Liver (tissue), 9 donors: ENCODE results near the gene KCNQ4. TPM values are rescaled to one million over a fixed set of nuclear protein-coding genes. Genes with fewer than 3 reads are reported as not detected.

Experiments used
- DNase-seq: peaks from one replicate; pipeline ENCODE4 v3.0.0-alpha.2; 2017; ENCODE audit warnings: low spot score
- H3K27ac ChIP-seq, 2 donors: one replicate each; pipeline ENCODE4 v1.7.0; 2013; ENCODE audit warnings: inconsistent platforms in 2 of 2, low read length in 2 of 2, control low read depth in 1 of 2, low read depth in 1 of 2, mild to moderate bottlenecking in 1 of 2
- H3K27me3 ChIP-seq, 4 donors: one replicate each; pipeline versions ENCODE4 v1.6.1 to v1.7.0; 2013; ENCODE audit warnings: low read length in 3 of 4, inconsistent platforms in 1 of 4, mild to moderate bottlenecking in 1 of 4, moderate library complexity in 1 of 4; ENCODE audit not compliant: control insufficient read depth in 4 of 4, insufficient read depth in 4 of 4
- H3K36me3 ChIP-seq, 4 donors: one replicate each; pipeline versions ENCODE4 v1.6.1 to v1.7.0; 2013; ENCODE audit warnings: low read length in 3 of 4, mild to moderate bottlenecking in 3 of 4, low read depth in 1 of 4, moderate library complexity in 1 of 4; ENCODE audit not compliant: control insufficient read depth in 4 of 4, insufficient read depth in 3 of 4
- H3K4me1 ChIP-seq, 4 donors: one replicate each; pipeline versions ENCODE4 v1.6.1 to v1.7.0; 2013; ENCODE audit warnings: low read length in 3 of 4, mild to moderate bottlenecking in 3 of 4, moderate library complexity in 1 of 4; ENCODE audit not compliant: control insufficient read depth in 4 of 4, insufficient read depth in 4 of 4
- H3K4me3 ChIP-seq, 3 donors: one replicate each; pipeline versions ENCODE4 v1.6.1 to v1.7.0; 2013; ENCODE audit warnings: low read length in 3 of 3, control low read depth in 1 of 3, low read depth in 1 of 3, mild to moderate bottlenecking in 1 of 3
- H3K9ac ChIP-seq, 2 donors: one replicate each; pipeline ENCODE4 v1.7.0; 2013; ENCODE audit warnings: low read length in 2 of 2, mild to moderate bottlenecking in 2 of 2, moderate library complexity in 2 of 2, control low read depth in 1 of 2, low read depth in 1 of 2
- H3K9me3 ChIP-seq, 4 donors: one replicate each; pipeline versions ENCODE4 v1.6.1 to v1.7.0; 2013; ENCODE audit warnings: low read length in 3 of 4; ENCODE audit not compliant: control insufficient read depth in 4 of 4
- FOXA1 ChIP-seq: IDR thresholded peaks from 2 replicates; pipeline ENCODE4 v1.6.1; 2016; ENCODE audit warnings: antibody characterized with exemption
- HNF4A ChIP-seq, 2 donors: conservative IDR thresholded peaks; 2 replicates each; pipeline ENCODE4 v1.6.1; 2016; ENCODE audit warnings: antibody characterized with exemption in 2 of 2, mild to moderate bottlenecking in 2 of 2
- HNF4G ChIP-seq: IDR thresholded peaks from 2 replicates; pipeline ENCODE4 v1.6.1; 2016; ENCODE audit warnings: antibody characterized with exemption
- NR2F2 ChIP-seq: IDR thresholded peaks from 2 replicates; pipeline ENCODE4 v1.6.1; 2016; ENCODE audit warnings: antibody characterized with exemption
- RAD21 ChIP-seq, 2 donors: IDR thresholded peaks; 2 replicates each; pipeline ENCODE4 v1.6.1; 2016; ENCODE audit warnings: antibody characterized with exemption in 2 of 2, mild to moderate bottlenecking in 2 of 2
- YY1 ChIP-seq: IDR thresholded peaks from 2 replicates; pipeline ENCODE4 v1.6.1; 2016; ENCODE audit warnings: antibody characterized with exemption, mild to moderate bottlenecking
- WGBS: extraction: QIAGEN DNeasy Blood & Tissue Kit; methylation state at CpG from one replicate; pipeline ENCODE4 v1.1.7; 2013; 5-methylcytosine and 5-hydroxymethylcytosine counted together
- polyA plus RNA-seq, 2 donors: library from polyadenylated mRNA; stranded (reverse) in 1 of 2; unstranded in 1 of 2; fragments of 200-250 nt in 1 of 2; fragments of >200 nt in 1 of 2; fragmentation: Nextera tagmentation in 1 of 2; extraction: Ambion mirVana in 1 of 2; gene quantifications; one replicate each; pipeline versions ENCODE4 v1.2.1 to v1.2.3, GENCODE V29; 2013 to 2015
- total RNA-seq, 2 donors: library from RNA; depleted of rRNA; stranded (reverse); fragments of >200 nt; gene quantifications; one replicate each; pipeline ENCODE4 v1.2.3, GENCODE V29; 2014
- TF ChIP-seq, protein P1 (sequence below): fragments of 150-350 bp; IDR thresholded peaks from 2 replicates; pipeline ENCODE4 v1.5.1; 2017; ENCODE audit warnings: improper control_type of control experiment, low read depth, low read length; ENCODE audit not compliant: missing input control
- TF ChIP-seq, protein P2 (sequence below): IDR thresholded peaks from 2 replicates; pipeline ENCODE4 v1.6.1; 2016; ENCODE audit warnings: antibody characterized with exemption
- TF ChIP-seq, protein P3 (sequence below): IDR thresholded peaks from 2 replicates; pipeline ENCODE4 v1.6.1; 2016; ENCODE audit warnings: antibody characterized with exemption
- donor health status: healthy.
- donor health status: healthy.
- donor health status: healthy.
- donor health status: healthy.
- donor health status: healthy.

Gene KCNQ4
- total and polyA plus RNA-seq, 4 donors, result 0.10 to 2.1 (median 0.27) TPM

DNA sequence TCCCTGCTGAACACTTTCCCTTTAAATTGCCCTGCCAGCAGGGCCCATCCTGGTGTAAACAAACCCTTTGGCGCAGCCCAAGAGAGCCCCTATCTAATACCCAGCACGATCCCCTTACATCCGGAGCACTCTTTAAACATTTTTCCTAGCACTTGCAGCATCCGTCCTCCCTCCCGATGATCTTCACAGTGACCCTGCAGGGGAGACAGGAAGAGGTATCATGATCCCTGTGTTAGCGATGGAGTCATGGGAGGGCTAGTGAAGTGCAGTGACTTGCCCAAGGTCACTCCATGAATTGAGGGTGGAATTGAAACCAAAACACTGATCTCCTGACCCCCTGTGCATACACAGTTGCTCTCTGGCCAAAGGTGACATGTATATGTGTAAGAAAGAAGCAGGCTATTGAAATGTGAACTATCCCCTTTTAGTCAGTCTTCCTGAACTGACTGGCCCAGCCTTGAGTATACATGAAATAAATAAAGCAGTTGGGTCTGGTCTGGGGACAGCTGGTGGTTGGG lies 9.8 kb upstream of the KCNQ4 start:
- Histone ChIP-seq H3K27me3 (no peaks in the 10 kb centered on the region), H3K4me1 (peaks cover 0 to 10% (median 4%) of the 10 kb centered on the region in 4 donors), H3K4me3 (no peak overlapping the region), H3K9ac (no peak overlapping the region), H3K36me3 (peaks cover 6 to 28% (median 23%) of the 10 kb centered on the region in 4 donors), H3K27ac (no peak overlapping the region), H3K9me3 (no peaks in the 10 kb centered on the region)
- WGBS, result 29% methylated on average over 6 of the region's 6 CpGs
- no peak for DNase-seq
- peak; percentile 5 for TF ChIP-seq YY1
- TF ChIP-seq, protein P1, sequence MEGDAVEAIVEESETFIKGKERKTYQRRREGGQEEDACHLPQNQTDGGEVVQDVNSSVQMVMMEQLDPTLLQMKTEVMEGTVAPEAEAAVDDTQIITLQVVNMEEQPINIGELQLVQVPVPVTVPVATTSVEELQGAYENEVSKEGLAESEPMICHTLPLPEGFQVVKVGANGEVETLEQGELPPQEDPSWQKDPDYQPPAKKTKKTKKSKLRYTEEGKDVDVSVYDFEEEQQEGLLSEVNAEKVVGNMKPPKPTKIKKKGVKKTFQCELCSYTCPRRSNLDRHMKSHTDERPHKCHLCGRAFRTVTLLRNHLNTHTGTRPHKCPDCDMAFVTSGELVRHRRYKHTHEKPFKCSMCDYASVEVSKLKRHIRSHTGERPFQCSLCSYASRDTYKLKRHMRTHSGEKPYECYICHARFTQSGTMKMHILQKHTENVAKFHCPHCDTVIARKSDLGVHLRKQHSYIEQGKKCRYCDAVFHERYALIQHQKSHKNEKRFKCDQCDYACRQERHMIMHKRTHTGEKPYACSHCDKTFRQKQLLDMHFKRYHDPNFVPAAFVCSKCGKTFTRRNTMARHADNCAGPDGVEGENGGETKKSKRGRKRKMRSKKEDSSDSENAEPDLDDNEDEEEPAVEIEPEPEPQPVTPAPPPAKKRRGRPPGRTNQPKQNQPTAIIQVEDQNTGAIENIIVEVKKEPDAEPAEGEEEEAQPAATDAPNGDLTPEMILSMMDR, result no peak
- peak; percentile 38 for TF ChIP-seq NR2F2
- TF ChIP-seq HNF4A (conservative IDR thresholded peaks at IDR 0.05), result peak; percentile 54 to 84
- TF ChIP-seq HNF4G, result peak; percentile 5

DNA sequence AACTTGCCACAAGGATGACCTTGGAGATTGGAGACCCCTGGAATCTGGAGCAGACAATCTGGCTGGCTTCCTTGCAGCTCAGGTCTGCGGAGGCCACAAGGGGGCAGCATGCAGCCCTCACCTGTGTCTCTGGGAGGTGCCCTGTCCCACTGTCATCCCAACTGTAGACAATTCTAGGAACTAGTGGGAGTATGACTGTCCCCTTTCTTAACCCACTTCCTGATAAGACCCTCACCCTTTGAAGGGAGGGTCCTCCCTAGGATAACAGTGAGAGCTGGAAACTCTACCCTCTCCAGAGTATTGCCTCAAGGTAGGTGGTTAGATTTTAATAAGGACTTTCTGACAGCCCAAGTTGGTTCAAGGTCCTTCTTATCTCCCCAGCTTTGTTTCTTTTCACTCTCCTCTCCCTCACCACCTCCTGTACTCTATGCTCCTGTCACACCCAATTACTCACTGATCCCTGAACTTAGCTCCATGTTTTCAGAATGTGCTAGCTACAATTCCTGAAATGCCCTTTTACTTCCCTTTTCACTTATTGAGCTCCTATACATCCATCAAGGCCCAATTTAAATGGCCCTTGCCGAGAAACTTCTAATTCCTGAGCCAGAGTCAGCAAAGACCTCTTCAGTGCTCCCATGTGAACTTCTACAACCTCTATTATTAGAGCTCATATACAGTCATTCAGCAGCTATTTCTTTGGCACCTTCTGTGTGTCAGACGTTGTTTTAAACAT lies 9.2 kb upstream of the KCNQ4 start:
- H3K36me3 ChIP-seq, result peaks cover 4 to 22% (median 17%) of the 10 kb centered on the region in 4 donors

More for the DNA sequence above, 9.2 kb upstream of the KCNQ4 start:
- H3K4me1 ChIP-seq, result peaks cover 0 to 10% (median 4%) of the 10 kb centered on the region in 4 donors
- H3K27ac ChIP-seq, result no peak overlapping the region
- WGBS, result 36% methylated on average over 3 of the region's 3 CpGs
- no peaks in the 10 kb centered on the region for H3K9me3 ChIP-seq
- TF ChIP-seq RAD21 (IDR thresholded peaks at IDR 0.05) (peak; percentile 69 to 84), HNF4A (conservative IDR thresholded peaks at IDR 0.05) (peak in 1 of 2 donors; percentile 23), FOXA1 (no peak), YY1 (no peak)
- TF ChIP-seq, protein P1, result peak; percentile 71
- TF ChIP-seq, protein P2, sequence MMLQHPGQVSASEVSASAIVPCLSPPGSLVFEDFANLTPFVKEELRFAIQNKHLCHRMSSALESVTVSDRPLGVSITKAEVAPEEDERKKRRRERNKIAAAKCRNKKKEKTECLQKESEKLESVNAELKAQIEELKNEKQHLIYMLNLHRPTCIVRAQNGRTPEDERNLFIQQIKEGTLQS, result no peak
- TF ChIP-seq, protein P3, sequence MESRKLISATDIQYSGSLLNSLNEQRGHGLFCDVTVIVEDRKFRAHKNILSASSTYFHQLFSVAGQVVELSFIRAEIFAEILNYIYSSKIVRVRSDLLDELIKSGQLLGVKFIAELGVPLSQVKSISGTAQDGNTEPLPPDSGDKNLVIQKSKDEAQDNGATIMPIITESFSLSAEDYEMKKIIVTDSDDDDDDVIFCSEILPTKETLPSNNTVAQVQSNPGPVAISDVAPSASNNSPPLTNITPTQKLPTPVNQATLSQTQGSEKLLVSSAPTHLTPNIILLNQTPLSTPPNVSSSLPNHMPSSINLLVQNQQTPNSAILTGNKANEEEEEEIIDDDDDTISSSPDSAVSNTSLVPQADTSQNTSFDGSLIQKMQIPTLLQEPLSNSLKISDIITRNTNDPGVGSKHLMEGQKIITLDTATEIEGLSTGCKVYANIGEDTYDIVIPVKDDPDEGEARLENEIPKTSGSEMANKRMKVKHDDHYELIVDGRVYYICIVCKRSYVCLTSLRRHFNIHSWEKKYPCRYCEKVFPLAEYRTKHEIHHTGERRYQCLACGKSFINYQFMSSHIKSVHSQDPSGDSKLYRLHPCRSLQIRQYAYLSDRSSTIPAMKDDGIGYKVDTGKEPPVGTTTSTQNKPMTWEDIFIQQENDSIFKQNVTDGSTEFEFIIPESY, result no peak
- no peak overlapping the region for H3K9ac ChIP-seq
- DNase-seq, result peak; percentile 81
- H3K4me3 ChIP-seq, result no peak overlapping the region
- H3K27me3 ChIP-seq, result no peaks in the 10 kb centered on the region
